ENCODE results near the gene PACRG. TPM values are rescaled to one million over a fixed set of nuclear protein-coding genes. Genes with fewer than 3 reads are reported as not detected.

Gene PACRG
- total RNA-seq, 1 experiment from 2014 or later = not detected

GRCh38 chr6:163259689-163260088 lies 531.9 kb downstream of the PACRG start:
- no peak for DNase-seq
- CTCF ChIA-PET = no interaction called here
- Mint-ChIP-seq H3K4me3 (ENCODE audit: unreplicated experiment) (no peak overlapping the region), H3K27me3 (ENCODE audit: insufficient read depth, unreplicated experiment) (no peaks in the 10 kb centered on the region), H3K4me1 (ENCODE audit: low read depth, unreplicated experiment) (no peaks in the 10 kb centered on the region), H3K9me3 (ENCODE audit: unreplicated experiment) (no peaks in the 10 kb centered on the region), H3K27ac (ENCODE audit: unreplicated experiment) (no peak overlapping the region), H3K36me3 (ENCODE audit: insufficient read depth, unreplicated experiment) (no peaks in the 10 kb centered on the region)
- POLR2A ChIA-PET = no interaction called here
- no peaks in the 10 kb centered on the region for H3K9me3 ChIP-seq
- intact Hi-C loops (cut with micrococcal nuclease; ENCODE audit: unreplicated experiment) = no loop called here
- no peaks in the 10 kb centered on the region for H3K4me1 ChIP-seq
- TF ChIP-seq CTCF (IDR thresholded peaks at IDR 0.05; ENCODE audit: insufficient read depth in 1 of 2, low read depth in 1 of 2, low read length in 1 of 2, severe bottlenecking in 1 of 2, unreplicated experiment in 1 of 2) = no peak
- H3K27me3 ChIP-seq (replicated peaks; ENCODE audit: control insufficient read depth, insufficient read depth, low read length) = no peaks in the 10 kb centered on the region
- BruUV-seq (replicated peaks) = no TSS peak
- no peak overlapping the region for H3K4me3 ChIP-seq (ENCODE audit: low read depth, low read length)
- no peaks in the 10 kb centered on the region for H3K36me3 ChIP-seq (ENCODE audit: control insufficient read depth, insufficient read depth, low read length)

- Histone ChIP-seq H3K36me3 (ENCODE audit: control insufficient read depth, insufficient read depth, low read length) (no peaks in the 10 kb centered on the region), H3K4me1 (no peaks in the 10 kb centered on the region), H3K4me3 (ENCODE audit: low read depth, low read length) (no peak overlapping the region), H3K27me3 (replicated peaks; ENCODE audit: control insufficient read depth, insufficient read depth, low read length) (no peaks in the 10 kb centered on the region), H3K9me3 (no peaks in the 10 kb centered on the region)
- CTCF ChIA-PET = no interaction called here
- Mint-ChIP-seq H3K27me3 (ENCODE audit: insufficient read depth, unreplicated experiment) (no peaks in the 10 kb centered on the region), H3K9me3 (ENCODE audit: unreplicated experiment) (no peaks in the 10 kb centered on the region), H3K4me3 (ENCODE audit: unreplicated experiment) (no peak overlapping the region), H3K36me3 (ENCODE audit: insufficient read depth, unreplicated experiment) (no peaks in the 10 kb centered on the region), H3K4me1 (ENCODE audit: low read depth, unreplicated experiment) (no peaks in the 10 kb centered on the region), H3K27ac (ENCODE audit: unreplicated experiment) (no peak overlapping the region)
- no TSS peak for BruUV-seq (replicated peaks)
- intact Hi-C loops (cut with micrococcal nuclease; ENCODE audit: unreplicated experiment) = no loop called here
- POLR2A ChIA-PET = interaction anchor here (0.5 kb wide), 1 partner anchor 958 kb away, joined by 3 read pairs; no protein-coding TSS in a partner anchor
- TF ChIP-seq CTCF (IDR thresholded peaks at IDR 0.05; ENCODE audit: insufficient read depth in 1 of 2, low read depth in 1 of 2, low read length in 1 of 2, severe bottlenecking in 1 of 2, unreplicated experiment in 1 of 2) = no peak
- DNase-seq = no peak
These were observed 532.5 kb downstream of the PACRG start for GRCh38 chr6:163260111-163260895.

- Mint-ChIP-seq H3K27me3 (ENCODE audit: insufficient read depth, unreplicated experiment) (no peaks in the 10 kb centered on the region), H3K27ac (ENCODE audit: unreplicated experiment) (no peak overlapping the region), H3K4me1 (ENCODE audit: low read depth, unreplicated experiment) (no peaks in the 10 kb centered on the region), H3K9me3 (ENCODE audit: unreplicated experiment) (no peaks in the 10 kb centered on the region), H3K36me3 (ENCODE audit: insufficient read depth, unreplicated experiment) (no peaks in the 10 kb centered on the region), H3K4me3 (ENCODE audit: unreplicated experiment) (no peak overlapping the region)
- CTCF ChIA-PET = no interaction called here
- no peak for TF ChIP-seq CTCF (IDR thresholded peaks at IDR 0.05; ENCODE audit: insufficient read depth in 1 of 2, low read depth in 1 of 2, low read length in 1 of 2, severe bottlenecking in 1 of 2, unreplicated experiment in 1 of 2)
- Histone ChIP-seq H3K9me3 (no peaks in the 10 kb centered on the region), H3K4me3 (ENCODE audit: low read depth, low read length) (no peak overlapping the region), H3K36me3 (ENCODE audit: control insufficient read depth, insufficient read depth, low read length) (no peaks in the 10 kb centered on the region), H3K27me3 (replicated peaks; ENCODE audit: control insufficient read depth, insufficient read depth, low read length) (no peaks in the 10 kb centered on the region), H3K4me1 (no peaks in the 10 kb centered on the region)
- intact Hi-C loops (cut with micrococcal nuclease; ENCODE audit: unreplicated experiment) = no loop called here
- no peak for DNase-seq
- BruUV-seq (replicated peaks) = no TSS peak
- POLR2A ChIA-PET = no interaction called here
These were observed 533.1 kb downstream of the PACRG start for GRCh38 chr6:163260911-163261310.

All from Caco-2 (cell line).